Measurements from ENCODE around the gene HDAC9. TPM values are rescaled to one million over a fixed set of nuclear protein-coding genes. Genes with fewer than 3 reads are reported as not detected.
"Not testable (repeated sequence)": the region's sequence is repeated elsewhere in the genome, so short reads cannot be mapped to it uniquely, and the experiment has no call there.

The HDAC9 gene
- total RNA-seq, 4 donors from 2014 or later, result 1.2 to 8.0 (median 1.6) TPM

GRCh38 chr7:18976715-18977471 lies 481.3 kb downstream of the HDAC9 start:
- TF ChIP-seq POLR2A (IDR thresholded peaks at IDR 0.05), result no peak
- no peak for TF ChIP-seq CTCF (IDR thresholded peaks at IDR 0.05)

GRCh38 chr7:18978108-18978495 lies 482.6 kb downstream of the HDAC9 start:
- Histone ChIP-seq H3K4me1 (peaks cover 2 to 53% (median 9%) of the 10 kb centered on the region in 3 donors), H3K27me3 (peaks cover 0 to 31% (median 0%) of the 10 kb centered on the region in 4 donors), H3K27ac (peak overlapping the region in 1 of 4 donors; percentile 46), H3K9me3 (no peaks in the 10 kb centered on the region), H3K36me3 (no peaks in the 10 kb centered on the region), H3K4me3 (no peak overlapping the region)
- intact Hi-C loops (cut with DNase I), result no loop called here
- TF ChIP-seq CTCF (IDR thresholded peaks at IDR 0.05) (no peak), POLR2A (IDR thresholded peaks at IDR 0.05) (no peak)
- 7 to 16% methylated on average over 2 of the region's 2 CpGs for WGBS, 2 donors
- no peak for DNase-seq

More at GRCh38 chr7:18976715-18977471, 481.3 kb downstream of the HDAC9 start:
- peaks cover 0 to 31% (median 0%) of the 10 kb centered on the region in 4 donors for H3K27me3 ChIP-seq
- peaks cover 2 to 58% (median 12%) of the 10 kb centered on the region in 3 donors for H3K4me1 ChIP-seq
- no peak overlapping the region for H3K27ac ChIP-seq
- 32 to 38% methylated on average over 6 of the region's 6 CpGs for WGBS, 2 donors
- H3K4me3 ChIP-seq, result no peak overlapping the region
- no peaks in the 10 kb centered on the region for H3K36me3 ChIP-seq
- H3K9me3 ChIP-seq, result no peaks in the 10 kb centered on the region
- no peak for DNase-seq
- intact Hi-C loops (cut with DNase I), result no loop called here

- H3K27ac ChIP-seq; intact Hi-C loops (cut with DNase I); H3K36me3 ChIP-seq; H3K27me3 ChIP-seq; H3K9me3 ChIP-seq; H3K4me1 ChIP-seq; DNase-seq; H3K4me3 ChIP-seq: not testable (repeated sequence)
- WGBS, 2 donors, result 95 to 96% methylated on average over 15 to 20 of the region's 20 CpGs
These were observed 495.2 kb downstream of the HDAC9 start for GRCh38 chr7:18990700-18991099.

- DNase-seq, result no peak
- no peaks in the 10 kb centered on the region for H3K36me3 ChIP-seq
- intact Hi-C loops (cut with DNase I), result no loop called here
- no peaks in the 10 kb centered on the region for H3K27me3 ChIP-seq
- TF ChIP-seq CTCF (IDR thresholded peaks at IDR 0.05) (no peak), POLR2A (IDR thresholded peaks at IDR 0.05) (no peak)
- no peaks in the 10 kb centered on the region for H3K9me3 ChIP-seq
- H3K27ac ChIP-seq, result no peak overlapping the region
- no peaks in the 10 kb centered on the region for H3K4me1 ChIP-seq
- WGBS, 2 donors, result 81 to 84% methylated on average over 3 of the region's 3 CpGs
- no peak overlapping the region for H3K4me3 ChIP-seq
These were observed 498.6 kb downstream of the HDAC9 start for GRCh38 chr7:18993933-18994668.

- 75 to 84% methylated on average over 3 of the region's 3 CpGs for WGBS, 2 donors
- TF ChIP-seq POLR2A (IDR thresholded peaks at IDR 0.05), result no peak
- no peak for TF ChIP-seq CTCF (IDR thresholded peaks at IDR 0.05)
- no peak for DNase-seq
These were observed 499.7 kb downstream of the HDAC9 start for GRCh38 chr7:18995270-18995671.

More at GRCh38 chr7:18995270-18995671, 499.7 kb downstream of the HDAC9 start:
- no peak overlapping the region for H3K4me3 ChIP-seq
- intact Hi-C loops (cut with DNase I), result no loop called here
- H3K36me3 ChIP-seq, result no peaks in the 10 kb centered on the region
- H3K9me3 ChIP-seq, result no peaks in the 10 kb centered on the region
- no peak overlapping the region for H3K27ac ChIP-seq
- no peaks in the 10 kb centered on the region for H3K27me3 ChIP-seq
- H3K4me1 ChIP-seq, result no peaks in the 10 kb centered on the region
